Measurements from ENCODE around the gene ACTG2.
A peak's percentile ranks its signal among the peaks of the same experiment; 100 is the strongest.

Gene ACTG2

DNA sequence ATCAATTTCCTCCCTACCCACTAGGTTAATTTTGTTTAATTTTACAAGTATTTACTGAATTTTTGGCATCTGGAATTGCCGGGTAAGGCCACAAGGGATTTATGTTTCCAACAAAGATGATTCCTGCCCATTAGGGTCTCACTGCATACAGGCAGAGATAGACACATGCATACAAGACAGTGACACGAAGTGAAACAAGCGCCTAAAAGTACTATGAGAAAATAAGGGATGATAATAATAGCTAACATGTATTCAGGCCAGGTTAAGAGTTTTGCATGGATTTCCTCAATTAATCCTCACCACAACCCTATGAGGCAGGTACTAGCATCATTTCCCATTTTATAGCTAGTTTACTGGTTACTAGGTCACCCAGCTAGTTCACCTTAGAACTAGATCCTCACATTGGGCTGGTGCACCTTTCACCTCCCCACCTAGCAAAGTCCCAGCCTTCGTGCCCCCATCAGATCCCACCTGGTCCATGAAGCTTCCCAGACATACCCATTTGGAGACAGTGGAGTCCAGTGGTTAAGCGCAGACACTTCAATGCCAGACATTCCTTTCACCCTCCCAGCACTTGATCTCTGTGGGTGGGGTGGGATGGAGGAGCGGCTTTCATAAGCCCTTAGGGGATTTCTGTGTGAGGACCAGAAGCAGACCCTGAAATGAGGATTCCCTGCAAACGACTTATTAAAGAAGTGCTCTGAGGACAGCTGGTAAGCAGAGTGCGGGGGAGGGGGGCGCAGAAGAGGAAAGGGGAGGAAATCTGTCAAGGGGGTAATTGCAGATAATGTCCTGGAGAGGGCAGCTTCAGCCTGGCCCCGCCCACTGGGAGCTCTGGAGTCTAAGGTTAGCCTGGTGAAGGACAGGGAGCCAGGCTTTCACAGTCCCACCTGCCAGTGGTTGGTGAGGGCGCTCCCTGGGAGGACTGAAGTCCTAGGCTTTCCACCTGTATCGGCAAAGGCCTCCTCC is 28.1 kb downstream of the ACTG2 start:
- H3K9me3 Mint-ChIP-seq: no peaks in the 10 kb centered on the region
- no peak overlapping the region for H3K27ac Mint-ChIP-seq
- peaks cover 36% of the 10 kb centered on the region for H3K27me3 Mint-ChIP-seq (ENCODE audit: low read depth)
- H3K4me3 Mint-ChIP-seq: no peak overlapping the region
- no peak for TF ChIP-seq CTCF (IDR thresholded peaks at IDR 0.05; ENCODE audit: unreplicated experiment in 3 of 3)
- no peaks in the 10 kb centered on the region for H3K36me3 Mint-ChIP-seq (ENCODE audit: low read depth)
- H3K4me1 Mint-ChIP-seq: no peaks in the 10 kb centered on the region

- no peak overlapping the region for H3K4me3 Mint-ChIP-seq
- H3K9me3 Mint-ChIP-seq: no peaks in the 10 kb centered on the region
- no peak for TF ChIP-seq CTCF (IDR thresholded peaks at IDR 0.05; ENCODE audit: unreplicated experiment in 3 of 3)
- peaks cover 36% of the 10 kb centered on the region for H3K27me3 Mint-ChIP-seq (ENCODE audit: low read depth)
- H3K36me3 Mint-ChIP-seq (ENCODE audit: low read depth): no peaks in the 10 kb centered on the region
- H3K4me1 Mint-ChIP-seq: peaks cover 3% of the 10 kb centered on the region
- H3K27ac Mint-ChIP-seq: no peak overlapping the region
These were observed 28.8 kb downstream of the ACTG2 start for GRCh38 chr2:73921581-73921980.

GRCh38 chr2:73922681-73923080 is 29.9 kb downstream of the ACTG2 start:
- H3K9me3 Mint-ChIP-seq: no peaks in the 10 kb centered on the region
- H3K4me3 Mint-ChIP-seq: no peak overlapping the region
- peaks cover 10% of the 10 kb centered on the region for H3K4me1 Mint-ChIP-seq
- TF ChIP-seq CTCF (IDR thresholded peaks at IDR 0.05; ENCODE audit: unreplicated experiment in 3 of 3): no peak
- H3K27ac Mint-ChIP-seq: no peak overlapping the region
- H3K36me3 Mint-ChIP-seq (ENCODE audit: low read depth): peaks cover under 1% of the 10 kb centered on the region
- H3K27me3 Mint-ChIP-seq (ENCODE audit: low read depth): peaks cover 36% of the 10 kb centered on the region

DNA sequence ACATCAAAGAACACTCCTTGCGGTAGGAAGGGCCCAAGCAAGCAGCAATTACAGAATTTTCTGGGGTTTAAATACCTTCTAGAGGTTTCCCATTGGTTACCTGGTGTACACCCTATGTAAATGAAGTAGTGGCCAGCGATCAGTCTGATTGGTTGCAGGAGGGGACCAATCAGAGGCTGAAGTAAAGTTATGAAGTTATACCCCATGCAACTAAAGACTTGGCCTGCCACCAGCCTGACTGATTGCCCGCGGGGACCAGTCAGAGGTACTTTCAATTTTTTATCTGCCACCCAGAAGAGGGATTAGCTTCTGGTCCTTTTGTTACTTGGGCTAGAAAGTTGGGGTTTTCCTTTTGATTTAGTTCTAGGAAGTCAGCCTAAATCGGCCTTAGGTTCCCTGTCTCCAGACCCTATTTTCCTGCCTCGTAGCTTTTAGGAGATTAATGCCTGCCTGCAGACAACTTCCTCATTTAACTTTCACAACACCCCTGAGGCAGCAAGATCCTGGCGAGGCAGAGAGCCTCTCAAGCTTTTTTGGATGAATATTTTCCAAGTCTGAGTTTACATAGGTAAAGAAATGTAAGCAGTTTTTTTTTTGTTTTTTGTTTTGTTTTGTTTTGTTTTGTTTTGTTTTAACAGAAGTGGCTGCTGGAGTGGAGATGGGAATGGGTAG is 32.4 kb downstream of the ACTG2 start:
- Mint-ChIP-seq H3K36me3 (ENCODE audit: low read depth) (peaks cover 12% of the 10 kb centered on the region), H3K4me1 (peaks cover 34% of the 10 kb centered on the region), H3K4me3 (peak overlapping the region; percentile 31 to 37 (median 34)), H3K27ac (no peak overlapping the region), H3K9me3 (no peaks in the 10 kb centered on the region), H3K27me3 (ENCODE audit: low read depth) (peaks cover 32% of the 10 kb centered on the region)
- TF ChIP-seq CTCF (IDR thresholded peaks at IDR 0.05; ENCODE audit: unreplicated experiment in 3 of 3): no peak

DNA sequence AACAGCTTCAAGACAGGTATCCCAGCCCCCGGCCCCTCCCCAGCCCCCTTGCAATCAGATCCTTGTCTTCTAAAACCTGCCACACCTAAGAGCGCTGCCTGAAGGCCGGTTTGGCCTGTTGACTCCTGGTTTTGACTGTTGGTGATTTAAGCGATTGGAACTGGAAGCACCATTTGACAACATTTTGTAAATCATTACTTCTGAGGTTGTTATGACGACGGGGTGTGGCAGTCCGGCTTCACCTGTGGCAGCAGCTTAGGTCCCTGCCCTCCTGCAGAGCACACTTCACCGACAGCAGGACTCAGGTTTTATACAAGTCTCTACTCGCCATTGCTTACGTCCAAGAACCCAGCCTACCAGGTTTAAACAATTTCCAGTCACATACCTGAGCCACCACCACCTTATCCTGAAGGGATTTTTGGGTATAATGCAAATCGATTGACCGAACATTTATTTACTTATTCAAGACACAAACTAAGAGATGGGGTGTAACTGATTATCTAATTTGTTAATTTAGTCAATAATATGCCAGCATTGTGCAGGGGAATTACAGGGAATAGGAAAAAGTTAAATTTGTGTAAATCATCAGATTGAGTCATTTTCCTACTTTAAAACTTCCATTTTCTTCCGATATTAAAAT is 33.2 kb downstream of the ACTG2 start:
- peak overlapping the region; percentile 73 to 83 (median 79) for H3K4me3 Mint-ChIP-seq
- H3K4me1 Mint-ChIP-seq: peaks cover 35% of the 10 kb centered on the region
- H3K9me3 Mint-ChIP-seq: no peaks in the 10 kb centered on the region
- peak overlapping the region; percentile 74 to 88 (median 87) for H3K27ac Mint-ChIP-seq
- peaks cover 13% of the 10 kb centered on the region for H3K36me3 Mint-ChIP-seq (ENCODE audit: low read depth)
- peaks cover 28% of the 10 kb centered on the region for H3K27me3 Mint-ChIP-seq (ENCODE audit: low read depth)
- TF ChIP-seq CTCF (IDR thresholded peaks at IDR 0.05; ENCODE audit: unreplicated experiment in 3 of 3): no peak
